ENCODE data around the gene COL9A3.

Gene COL9A3

DNA sequence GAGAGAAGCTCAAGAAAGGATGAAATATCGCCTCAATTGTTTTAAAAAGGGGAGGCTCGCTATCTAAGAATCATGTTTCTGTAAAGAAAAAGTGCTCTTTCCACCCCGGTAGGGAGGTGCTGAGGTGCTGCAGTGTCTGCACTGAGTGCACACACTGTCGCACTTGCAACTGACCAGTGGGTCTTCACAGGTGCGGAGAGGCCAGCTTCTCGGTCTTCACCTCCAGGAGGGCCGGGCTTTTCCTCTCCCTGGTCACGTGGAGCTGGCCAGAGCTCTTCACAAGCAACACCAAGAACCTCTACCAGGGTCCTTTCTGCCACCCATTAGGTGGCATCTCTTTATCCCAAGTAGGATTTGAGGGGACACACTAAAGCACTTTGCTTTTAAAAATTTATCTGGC lies 72.6 kb downstream of the COL9A3 start:
- Histone ChIP-seq H3K27me3 (ENCODE audit: insufficient read depth, poor library complexity, severe bottlenecking) (no peaks in the 10 kb centered on the region), H3K27ac (replicated peaks) (no peak overlapping the region), H3K4me3 (replicated peaks; ENCODE audit: insufficient read depth, low read length) (no peak overlapping the region)
- no peak for TF ChIP-seq CTCF (IDR thresholded peaks at IDR 0.05; ENCODE audit: insufficient read depth, low read length)
- no peak for TF ChIP-seq GABPA (IDR thresholded peaks at IDR 0.05; ENCODE audit: low read depth)
- TF ChIP-seq REST (IDR thresholded peaks at IDR 0.05; ENCODE audit: insufficient replicate concordance, low read depth): no peak
- TF ChIP-seq POLR2AphosphoS5 (IDR thresholded peaks at IDR 0.05; ENCODE audit: low read depth): no peak
- TF ChIP-seq SPI1 (IDR thresholded peaks at IDR 0.05; ENCODE audit: borderline replicate concordance, low read depth): no peak
- DNase-seq (ENCODE audit: low read depth in 1 of 2, low spot score in 1 of 2): no peak

DNA sequence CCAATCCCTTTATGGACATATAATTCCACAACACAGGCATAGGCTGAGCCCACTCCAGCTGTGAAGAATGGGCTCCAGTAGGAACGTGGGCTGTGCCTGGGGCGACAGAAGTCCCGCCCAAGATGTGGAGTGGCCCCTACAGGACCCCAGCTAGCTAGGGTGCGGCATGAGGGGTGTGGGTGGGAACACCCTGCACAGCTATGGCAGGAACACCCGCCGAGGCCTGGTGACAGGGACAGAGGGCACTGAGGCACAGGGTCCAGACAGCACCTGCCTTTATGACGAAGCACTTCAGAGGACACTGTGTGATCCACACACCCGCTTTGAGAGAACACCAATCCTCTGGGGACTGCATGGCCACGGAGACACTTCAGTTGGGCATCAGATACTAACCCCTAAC lies 73.0 kb downstream of the COL9A3 start:
- no peak for TF ChIP-seq CTCF (IDR thresholded peaks at IDR 0.05; ENCODE audit: insufficient read depth, low read length)
- TF ChIP-seq POLR2AphosphoS5 (IDR thresholded peaks at IDR 0.05; ENCODE audit: low read depth): no peak
- TF ChIP-seq REST (IDR thresholded peaks at IDR 0.05; ENCODE audit: insufficient replicate concordance, low read depth): no peak
- TF ChIP-seq SPI1 (IDR thresholded peaks at IDR 0.05; ENCODE audit: borderline replicate concordance, low read depth): no peak
- TF ChIP-seq GABPA (IDR thresholded peaks at IDR 0.05; ENCODE audit: low read depth): no peak
- Histone ChIP-seq H3K27me3 (ENCODE audit: insufficient read depth, poor library complexity, severe bottlenecking) (no peaks in the 10 kb centered on the region), H3K4me3 (replicated peaks; ENCODE audit: insufficient read depth, low read length) (no peak overlapping the region), H3K27ac (replicated peaks) (no peak overlapping the region)
- no peak for DNase-seq (ENCODE audit: low read depth in 1 of 2, low spot score in 1 of 2)

DNA sequence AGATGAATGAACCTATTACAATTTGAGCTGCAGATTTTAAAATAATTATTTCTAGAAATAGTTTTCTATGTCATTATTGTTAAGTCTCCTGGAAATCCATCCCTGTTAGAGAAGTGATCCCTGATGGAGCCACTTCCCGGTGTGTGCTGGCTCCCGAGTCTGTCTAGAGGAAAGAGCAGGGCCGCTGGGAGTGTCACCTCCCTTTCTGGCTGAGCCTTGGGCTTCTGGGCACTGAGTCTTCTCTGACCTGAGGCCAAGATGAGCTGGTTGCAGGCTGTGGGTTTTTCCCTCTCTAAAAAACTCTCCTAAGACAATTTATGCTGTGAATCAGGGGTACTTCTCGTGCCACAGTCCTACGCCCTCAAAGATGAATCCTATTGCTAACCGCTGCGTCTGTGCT lies 73.6 kb downstream of the COL9A3 start:
- TF ChIP-seq POLR2AphosphoS5 (IDR thresholded peaks at IDR 0.05; ENCODE audit: low read depth) (no peak), GABPA (IDR thresholded peaks at IDR 0.05; ENCODE audit: low read depth) (no peak), SPI1 (IDR thresholded peaks at IDR 0.05; ENCODE audit: borderline replicate concordance, low read depth) (no peak), CTCF (IDR thresholded peaks at IDR 0.05; ENCODE audit: insufficient read depth, low read length) (no peak), REST (IDR thresholded peaks at IDR 0.05; ENCODE audit: insufficient replicate concordance, low read depth) (no peak)
- no peak overlapping the region for H3K4me3 ChIP-seq (replicated peaks; ENCODE audit: insufficient read depth, low read length)
- no peaks in the 10 kb centered on the region for H3K27me3 ChIP-seq (ENCODE audit: insufficient read depth, poor library complexity, severe bottlenecking)
- no peak for DNase-seq (ENCODE audit: low read depth in 1 of 2, low spot score in 1 of 2)
- H3K27ac ChIP-seq (replicated peaks): no peak overlapping the region

Measured in HL-60 (cell line).